HG03457 (cell line): ENCODE measurements around the gene VPS26A.
A peak's percentile ranks its signal among the peaks of the same experiment; 100 is the strongest.
"Not testable (repeated sequence)": the region's sequence is repeated elsewhere in the genome, so short reads cannot be mapped to it uniquely, and the experiment has no call there.

Experiments
- ATAC-seq: cut with Tn5 transposase; IDR thresholded peaks from one replicate; pipeline ENCODE4 v1.9.1; 2021; ENCODE audit warnings: moderate number of reproducible peaks; ENCODE audit not compliant: unreplicated experiment

The VPS26A gene

GRCh38 chr10:69175326-69175725 is 51.3 kb downstream of the VPS26A start:
- ATAC-seq, result not testable (repeated sequence)

- no peak for ATAC-seq
Observed at GRCh38 chr10:69176823-69177222, 52.8 kb downstream of the VPS26A start.

- peak; percentile 15 for ATAC-seq
Observed at GRCh38 chr10:69179089-69179742, 55.2 kb downstream of the VPS26A start.

GRCh38 chr10:69179743-69180524 is 56.0 kb downstream of the VPS26A start, which contains the start of gene SUPV3L1:
Gene SUPV3L1, plus strand, starts transcription at chr10:69180234. Its CDS starts 58 bp downstream, at chr10:69180292.
- ATAC-seq, result peak; percentile 76

- ATAC-seq, result no peak
Observed at GRCh38 chr10:69180525-69181204, 56.7 kb downstream of the VPS26A start.

- no peak for ATAC-seq
Observed at GRCh38 chr10:69181433-69181832, 57.5 kb downstream of the VPS26A start.

- ATAC-seq, result no peak
Observed at GRCh38 chr10:69182005-69182404, 58.0 kb downstream of the VPS26A start.

GRCh38 chr10:69186524-69186923 is 62.5 kb downstream of the VPS26A start:
- ATAC-seq, result no peak

GRCh38 chr10:69201045-69201444 is 77.1 kb downstream of the VPS26A start:
- ATAC-seq, result no peak

GRCh38 chr10:69202332-69202731 is 78.4 kb downstream of the VPS26A start:
- ATAC-seq, result no peak

GRCh38 chr10:69208761-69209160 is 84.8 kb downstream of the VPS26A start:
- ATAC-seq, result no peak

GRCh38 chr10:69209787-69210484 is 86.0 kb downstream of the VPS26A start:
- no peak for ATAC-seq

GRCh38 chr10:69211104-69211503 is 87.1 kb downstream of the VPS26A start:
- no peak for ATAC-seq

GRCh38 chr10:69211524-69211923 is 87.5 kb downstream of the VPS26A start:
- no peak for ATAC-seq

- ATAC-seq, result no peak
Observed at GRCh38 chr10:69213591-69214311, 89.8 kb downstream of the VPS26A start.

- no peak for ATAC-seq
Observed at GRCh38 chr10:69214666-69215131, 90.7 kb downstream of the VPS26A start.

GRCh38 chr10:69215405-69216171 is 91.6 kb downstream of the VPS26A start:
- no peak for ATAC-seq

- ATAC-seq, result no peak
Observed at GRCh38 chr10:69216577-69217118, 92.7 kb downstream of the VPS26A start.

GRCh38 chr10:69217119-69217754 is 93.3 kb downstream of the VPS26A start:
- ATAC-seq, result no peak
